ENCODE measurements around the gene NEIL3.

NEIL3 gene

DNA sequence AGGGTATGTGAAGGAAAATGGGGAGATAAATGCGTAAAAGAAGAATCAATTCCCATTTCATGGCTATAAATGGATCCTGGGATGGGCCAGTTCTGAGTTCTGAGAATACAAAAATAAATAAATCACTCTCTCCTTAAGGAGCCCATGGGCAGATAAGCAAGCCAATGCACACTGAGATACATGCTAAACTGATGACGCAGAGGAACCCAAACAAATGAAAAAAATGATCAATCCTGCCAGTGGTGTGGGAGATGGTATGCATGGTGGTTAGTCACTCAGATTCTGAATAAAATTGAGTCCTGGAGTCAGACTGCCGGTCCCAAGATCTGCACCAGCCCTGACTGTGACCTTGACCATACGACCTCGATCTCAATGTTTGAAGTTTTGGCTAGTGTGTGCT, 59.7 kb downstream of the NEIL3 start:
- TF ChIP-seq ZFX (IDR thresholded peaks at IDR 0.05), result no peak
- TF ChIP-seq, protein P1, sequence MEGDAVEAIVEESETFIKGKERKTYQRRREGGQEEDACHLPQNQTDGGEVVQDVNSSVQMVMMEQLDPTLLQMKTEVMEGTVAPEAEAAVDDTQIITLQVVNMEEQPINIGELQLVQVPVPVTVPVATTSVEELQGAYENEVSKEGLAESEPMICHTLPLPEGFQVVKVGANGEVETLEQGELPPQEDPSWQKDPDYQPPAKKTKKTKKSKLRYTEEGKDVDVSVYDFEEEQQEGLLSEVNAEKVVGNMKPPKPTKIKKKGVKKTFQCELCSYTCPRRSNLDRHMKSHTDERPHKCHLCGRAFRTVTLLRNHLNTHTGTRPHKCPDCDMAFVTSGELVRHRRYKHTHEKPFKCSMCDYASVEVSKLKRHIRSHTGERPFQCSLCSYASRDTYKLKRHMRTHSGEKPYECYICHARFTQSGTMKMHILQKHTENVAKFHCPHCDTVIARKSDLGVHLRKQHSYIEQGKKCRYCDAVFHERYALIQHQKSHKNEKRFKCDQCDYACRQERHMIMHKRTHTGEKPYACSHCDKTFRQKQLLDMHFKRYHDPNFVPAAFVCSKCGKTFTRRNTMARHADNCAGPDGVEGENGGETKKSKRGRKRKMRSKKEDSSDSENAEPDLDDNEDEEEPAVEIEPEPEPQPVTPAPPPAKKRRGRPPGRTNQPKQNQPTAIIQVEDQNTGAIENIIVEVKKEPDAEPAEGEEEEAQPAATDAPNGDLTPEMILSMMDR (conservative IDR thresholded peaks at IDR 0.05), result no peak
- no peak overlapping the region for H3K27ac ChIP-seq

DNA sequence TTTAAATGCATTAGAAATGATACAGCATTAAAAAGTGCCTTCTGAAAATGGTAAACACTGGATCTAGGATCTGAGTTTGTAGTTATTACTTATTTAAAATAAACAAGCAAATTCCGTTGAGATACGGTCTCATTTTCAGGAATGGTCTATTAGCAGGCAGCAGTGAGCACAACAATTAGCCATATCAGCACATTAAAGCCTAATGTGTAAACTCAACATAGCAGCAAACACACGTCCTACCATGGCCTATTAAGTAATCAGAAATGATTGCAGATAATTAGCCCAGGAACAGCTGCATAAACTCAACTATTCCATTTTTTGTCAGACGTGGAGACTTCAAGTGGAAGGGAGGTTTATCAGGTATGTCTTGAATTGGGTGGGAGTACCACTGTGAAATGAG, 61.8 kb downstream of the NEIL3 start:
- no peak overlapping the region for H3K27ac ChIP-seq
- TF ChIP-seq, protein P1 (conservative IDR thresholded peaks at IDR 0.05), result no peak
- no peak for TF ChIP-seq ZFX (IDR thresholded peaks at IDR 0.05)

DNA sequence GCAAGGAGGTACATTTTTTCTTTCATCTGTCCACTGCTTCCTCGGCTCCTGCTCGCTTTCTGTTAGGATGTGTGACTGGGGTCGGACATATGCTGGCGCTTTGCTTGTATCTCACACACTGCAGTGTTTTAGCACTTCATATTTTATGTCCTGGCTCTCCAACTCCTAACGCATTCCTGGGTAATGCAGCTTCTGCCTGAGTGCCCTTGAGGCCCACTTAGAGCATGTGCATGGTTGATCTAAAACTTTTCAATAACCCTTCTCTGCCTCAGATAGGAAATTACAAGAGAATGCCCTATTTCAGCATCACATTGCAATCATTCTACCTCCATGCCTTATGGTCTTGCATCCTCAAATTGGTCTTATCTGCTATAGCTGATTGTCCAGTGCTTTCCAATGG, 65.3 kb downstream of the NEIL3 start:
- TF ChIP-seq ZFX (IDR thresholded peaks at IDR 0.05), result no peak
- TF ChIP-seq, protein P1 (conservative IDR thresholded peaks at IDR 0.05), result no peak
- no peak overlapping the region for H3K27ac ChIP-seq

DNA sequence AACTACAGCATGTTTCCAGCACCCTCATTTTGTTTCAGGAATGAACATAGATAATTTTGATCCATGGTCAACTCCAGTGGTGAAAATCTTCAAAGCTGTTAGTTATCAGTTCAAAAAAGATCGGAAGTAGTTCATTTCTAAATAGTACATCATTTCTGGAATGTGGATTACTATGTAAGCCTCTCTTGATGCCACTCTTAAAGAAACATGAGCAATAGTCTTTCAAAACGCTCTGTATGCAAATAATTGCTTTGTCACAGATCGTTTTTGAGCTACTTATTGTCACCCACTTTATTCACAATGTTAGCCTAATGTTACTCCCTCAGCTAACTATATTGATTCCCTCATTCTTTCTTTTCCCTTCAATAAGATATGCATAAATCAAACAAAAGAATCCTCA, 65.7 kb downstream of the NEIL3 start:
- no peak overlapping the region for H3K27ac ChIP-seq
- no peak for TF ChIP-seq ZFX (IDR thresholded peaks at IDR 0.05)
- TF ChIP-seq, protein P1 (conservative IDR thresholded peaks at IDR 0.05), result no peak

DNA sequence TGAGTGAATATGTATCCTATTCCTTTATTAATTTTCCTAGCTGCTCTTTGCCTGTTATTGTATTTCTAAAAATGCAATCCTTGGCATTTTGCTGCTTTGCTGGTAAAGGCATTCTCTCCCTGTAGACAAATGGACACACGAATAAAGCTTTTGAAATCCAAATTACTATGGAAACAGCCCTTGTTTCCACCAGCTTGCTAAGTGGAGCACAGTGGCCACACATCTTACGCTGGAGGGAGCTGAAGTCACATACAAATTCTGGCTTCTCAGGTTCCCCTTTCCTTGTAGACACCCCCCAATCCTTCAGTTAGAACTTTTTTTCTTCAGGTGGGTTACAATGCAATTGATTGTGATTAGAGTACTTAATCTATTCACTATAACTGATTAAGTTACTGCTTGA, 66.3 kb downstream of the NEIL3 start:
- TF ChIP-seq ZFX (IDR thresholded peaks at IDR 0.05), result no peak
- TF ChIP-seq, protein P1 (conservative IDR thresholded peaks at IDR 0.05), result 0 out of 2 replicates have a peak, but pooled peaks have one; percentile 9
- H3K27ac ChIP-seq, result no peak overlapping the region

DNA sequence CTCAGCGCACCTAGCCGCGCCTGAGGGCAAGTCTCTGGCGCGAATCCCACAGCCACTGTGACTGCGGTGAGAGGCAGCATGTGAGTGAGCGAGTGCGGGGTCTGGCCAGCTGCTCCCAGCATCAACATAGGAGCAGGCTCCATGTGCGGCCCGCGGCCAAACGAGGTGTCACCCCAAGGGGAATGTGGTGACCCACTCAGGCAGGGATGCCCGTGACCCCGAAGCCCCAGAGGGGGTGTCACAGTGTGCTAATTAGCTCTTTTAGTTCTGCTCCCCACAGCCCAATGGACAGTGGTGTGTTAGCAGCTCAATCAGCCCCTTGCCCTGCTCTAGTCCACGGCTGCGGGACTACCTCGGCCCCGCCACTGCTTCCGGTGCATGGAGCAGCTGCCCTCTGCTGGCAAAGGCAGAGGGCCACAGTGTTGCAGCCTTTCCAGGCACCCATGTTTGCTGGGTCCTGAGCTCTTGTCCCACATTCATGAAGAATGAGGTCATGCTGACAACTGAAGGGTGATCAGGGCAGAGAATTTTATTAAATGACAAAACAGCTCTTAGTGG, 71.1 kb downstream of the NEIL3 start:
- no peak for TF ChIP-seq ZFX (IDR thresholded peaks at IDR 0.05)
- TF ChIP-seq, protein P1 (conservative IDR thresholded peaks at IDR 0.05), result peak; percentile 46
- no peak overlapping the region for H3K27ac ChIP-seq

DNA sequence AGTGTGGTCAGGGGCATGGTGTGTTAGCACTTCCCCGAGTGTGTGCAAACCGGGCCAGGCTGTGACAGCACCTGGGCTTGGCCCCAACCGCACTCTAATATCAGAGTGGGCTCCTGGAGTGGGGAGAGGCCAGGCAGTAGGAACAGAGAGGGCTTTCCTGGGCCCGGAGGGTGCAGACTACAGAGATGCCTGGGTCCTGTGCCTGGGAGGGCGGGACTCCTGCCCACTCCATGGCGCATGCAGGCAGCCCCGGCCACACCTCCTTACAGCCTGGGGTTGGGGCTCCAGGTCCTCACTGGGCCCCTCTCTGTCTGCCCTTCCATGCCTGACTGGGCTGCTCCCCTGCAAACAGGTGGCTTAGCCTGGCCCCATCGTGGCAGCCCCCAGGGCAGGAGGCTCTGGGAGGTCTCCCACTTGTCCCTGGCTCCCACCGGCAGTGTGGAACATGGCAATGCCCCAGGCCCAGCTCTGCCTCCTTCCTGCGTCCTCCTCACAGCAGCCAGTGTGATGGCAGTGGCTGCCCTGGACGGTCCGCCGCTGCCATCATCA, 72.2 kb downstream of the NEIL3 start:
- no peak for TF ChIP-seq ZFX (IDR thresholded peaks at IDR 0.05)
- TF ChIP-seq, protein P1 (conservative IDR thresholded peaks at IDR 0.05), result no peak
- no peak overlapping the region for H3K27ac ChIP-seq
